SK-N-SH treated with all-trans-retinoic acid at 6 μM for 48 hours (cell line): ENCODE measurements around the gene PHKG1.

ENCODE experiments used
- BACH2 ChIP-seq: fragments of 250-450 bp; sonication (Bioruptor Pico); IDR thresholded peaks from 2 replicates; pipeline ENCODE4 v1.9.0; 2021; ENCODE audit warnings: mild to moderate bottlenecking, borderline replicate concordance
- CSRNP3 ChIP-seq: fragments of 250-450 bp; sonication (Bioruptor Pico); IDR thresholded peaks from 2 replicates; pipeline ENCODE4 v1.5.1; 2021; ENCODE audit warnings: mild to moderate bottlenecking, moderate library complexity
- OSR1 ChIP-seq: fragments of 250-450 bp; sonication (Bioruptor Pico); IDR thresholded peaks from 2 replicates; pipeline ENCODE4 v1.8.0; 2022; ENCODE audit warnings: moderate library complexity, mild to moderate bottlenecking, inconsistent platforms
- PPARA ChIP-seq: fragments of 250-450 bp; sonication (Bioruptor Pico); IDR thresholded peaks from 2 replicates; pipeline ENCODE4 v1.5.0; 2020; ENCODE audit warnings: mild to moderate bottlenecking, borderline replicate concordance
- RARB ChIP-seq: fragments of 250-450 bp; sonication (Bioruptor Pico); IDR thresholded peaks from 2 replicates; pipeline ENCODE4 v1.8.0; 2021; ENCODE audit warnings: mild to moderate bottlenecking, moderate library complexity
- ZFP3 ChIP-seq: fragments of 250-450 bp; sonication (Bioruptor Pico); IDR thresholded peaks from 2 replicates; pipeline ENCODE4 v1.5.0; 2020; ENCODE audit warnings: mild to moderate bottlenecking, moderate library complexity
- ZFP30 ChIP-seq: fragments of 450-650 bp; formaldehyde crosslinking; IDR thresholded peaks from 2 replicates; pipeline ENCODE4 v1.5.0; 2022; ENCODE audit warnings: mild to moderate bottlenecking, moderate library complexity
- ZNF70 ChIP-seq: fragments of 450-650 bp; formaldehyde crosslinking; IDR thresholded peaks from 2 replicates; pipeline ENCODE4 v1.5.0; 2020; ENCODE audit warnings: mild to moderate bottlenecking, moderate library complexity
- ZNF8 ChIP-seq: fragments of 450-650 bp; formaldehyde crosslinking; IDR thresholded peaks from 2 replicates; pipeline ENCODE4 v1.5.0; 2020; ENCODE audit warnings: mild to moderate bottlenecking, moderate library complexity
- TF ChIP-seq, protein P1 (sequence below): fragments of 250-450 bp; sonication (Bioruptor Pico); IDR thresholded peaks from 2 replicates; pipeline ENCODE4 v1.8.0; 2020; ENCODE audit warnings: mild to moderate bottlenecking, moderate library complexity, borderline replicate concordance
- TF ChIP-seq, protein P2 (sequence below): fragments of 250-450 bp; sonication (Bioruptor Pico); IDR thresholded peaks from 2 replicates; pipeline ENCODE4 v1.5.1; 2020; ENCODE audit warnings: low read depth, mild to moderate bottlenecking, moderate library complexity

GRCh38 chr7:56053993-56054392 is 38.8 kb downstream of the PHKG1 start:
- TF ChIP-seq RARB (CRISPR knock-in tag) (no peak), ZNF8 (CRISPR knock-in tag) (no peak), ZFP3 (no peak), ZNF70 (CRISPR knock-in tag) (no peak), ZFP30 (CRISPR knock-in tag) (no peak), CSRNP3 (CRISPR knock-in tag) (no peak), BACH2 (CRISPR knock-in tag) (no peak), PPARA (no peak), OSR1 (no peak)
- TF ChIP-seq, protein P1, sequence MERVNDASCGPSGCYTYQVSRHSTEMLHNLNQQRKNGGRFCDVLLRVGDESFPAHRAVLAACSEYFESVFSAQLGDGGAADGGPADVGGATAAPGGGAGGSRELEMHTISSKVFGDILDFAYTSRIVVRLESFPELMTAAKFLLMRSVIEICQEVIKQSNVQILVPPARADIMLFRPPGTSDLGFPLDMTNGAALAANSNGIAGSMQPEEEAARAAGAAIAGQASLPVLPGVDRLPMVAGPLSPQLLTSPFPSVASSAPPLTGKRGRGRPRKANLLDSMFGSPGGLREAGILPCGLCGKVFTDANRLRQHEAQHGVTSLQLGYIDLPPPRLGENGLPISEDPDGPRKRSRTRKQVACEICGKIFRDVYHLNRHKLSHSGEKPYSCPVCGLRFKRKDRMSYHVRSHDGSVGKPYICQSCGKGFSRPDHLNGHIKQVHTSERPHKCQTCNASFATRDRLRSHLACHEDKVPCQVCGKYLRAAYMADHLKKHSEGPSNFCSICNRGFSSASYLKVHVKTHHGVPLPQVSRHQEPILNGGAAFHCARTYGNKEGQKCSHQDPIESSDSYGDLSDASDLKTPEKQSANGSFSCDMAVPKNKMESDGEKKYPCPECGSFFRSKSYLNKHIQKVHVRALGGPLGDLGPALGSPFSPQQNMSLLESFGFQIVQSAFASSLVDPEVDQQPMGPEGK (CRISPR knock-in tag) = no peak
- TF ChIP-seq, protein P2, sequence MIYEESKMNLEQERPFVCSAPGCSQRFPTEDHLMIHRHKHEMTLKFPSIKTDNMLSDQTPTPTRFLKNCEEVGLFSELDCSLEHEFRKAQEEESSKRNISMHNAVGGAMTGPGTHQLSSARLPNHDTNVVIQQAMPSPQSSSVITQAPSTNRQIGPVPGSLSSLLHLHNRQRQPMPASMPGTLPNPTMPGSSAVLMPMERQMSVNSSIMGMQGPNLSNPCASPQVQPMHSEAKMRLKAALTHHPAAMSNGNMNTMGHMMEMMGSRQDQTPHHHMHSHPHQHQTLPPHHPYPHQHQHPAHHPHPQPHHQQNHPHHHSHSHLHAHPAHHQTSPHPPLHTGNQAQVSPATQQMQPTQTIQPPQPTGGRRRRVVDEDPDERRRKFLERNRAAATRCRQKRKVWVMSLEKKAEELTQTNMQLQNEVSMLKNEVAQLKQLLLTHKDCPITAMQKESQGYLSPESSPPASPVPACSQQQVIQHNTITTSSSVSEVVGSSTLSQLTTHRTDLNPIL (CRISPR knock-in tag) = no peak
